ENCODE results near the gene PRKN.

The PRKN gene

DNA sequence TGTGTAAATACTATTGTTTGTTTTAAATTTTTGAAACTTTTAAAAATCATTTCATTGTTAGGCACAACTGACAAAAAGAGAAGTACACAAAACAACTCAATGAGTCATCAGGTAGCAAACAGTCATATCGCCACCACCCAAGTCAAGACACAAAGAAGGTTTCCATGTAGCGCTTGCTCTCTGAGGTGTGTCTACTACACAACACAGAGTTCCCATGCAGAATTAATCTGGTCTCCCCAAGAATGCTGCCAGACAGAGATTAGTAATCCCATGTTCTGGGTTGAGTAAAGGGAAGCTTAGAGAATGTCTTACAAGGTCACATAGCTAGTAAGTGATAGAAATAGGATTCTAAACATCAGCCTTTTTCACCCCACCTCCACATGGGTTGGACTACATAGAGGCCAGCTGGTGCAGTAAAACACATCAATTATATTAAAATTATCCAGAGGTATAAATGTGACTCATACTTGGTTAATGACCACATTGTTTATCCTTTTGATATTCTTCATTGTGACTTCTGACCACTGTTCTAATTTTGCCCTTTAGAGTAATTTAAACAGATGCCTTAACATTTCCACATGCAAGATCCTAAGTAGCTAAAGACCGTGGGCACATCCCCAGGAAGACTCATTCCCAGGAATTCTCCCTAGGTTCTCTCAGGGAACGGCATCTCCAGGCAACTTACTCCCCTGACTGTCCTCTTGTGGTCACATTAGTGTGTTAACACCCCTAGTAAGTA, 413.5 kb downstream of the PRKN start:
- Mint-ChIP-seq H3K9me3 (no peaks in the 10 kb centered on the region), H3K36me3 (ENCODE audit: low read depth) (no peaks in the 10 kb centered on the region), H3K27me3 (ENCODE audit: low read depth, poor library complexity) (no peaks in the 10 kb centered on the region), H3K4me3 (no peak overlapping the region), H3K27ac (no peak overlapping the region), H3K4me1 (no peaks in the 10 kb centered on the region)
- TF ChIP-seq CTCF (IDR thresholded peaks at IDR 0.05), result no peak
- DNase-seq, result no peak

DNA sequence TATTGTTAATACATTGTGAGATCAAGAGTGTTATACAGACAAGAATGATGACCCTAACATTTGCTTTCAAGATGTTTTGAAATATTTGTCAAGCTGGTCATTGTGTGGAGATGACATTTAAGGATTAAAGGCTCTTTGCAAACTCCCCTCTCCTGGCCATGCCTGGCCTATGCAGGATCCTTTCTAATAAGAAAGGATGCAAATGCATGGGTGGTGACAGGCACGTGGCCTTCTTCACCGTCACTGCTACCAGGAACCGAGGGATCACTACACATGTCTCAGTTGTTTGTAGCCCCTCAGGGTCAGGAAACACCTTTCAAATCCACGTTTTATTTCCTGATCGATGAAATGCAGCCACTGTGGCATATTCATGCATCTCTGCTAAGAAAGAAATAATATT, 419.7 kb downstream of the PRKN start:
- H3K4me1 Mint-ChIP-seq, result no peaks in the 10 kb centered on the region
- H3K9me3 Mint-ChIP-seq, result no peaks in the 10 kb centered on the region
- no peak overlapping the region for H3K4me3 Mint-ChIP-seq
- H3K36me3 Mint-ChIP-seq (ENCODE audit: low read depth), result no peaks in the 10 kb centered on the region
- H3K27ac Mint-ChIP-seq, result no peak overlapping the region
- H3K27me3 Mint-ChIP-seq (ENCODE audit: low read depth, poor library complexity), result peaks cover 3% of the 10 kb centered on the region
- no peak for DNase-seq
- no peak for TF ChIP-seq CTCF (IDR thresholded peaks at IDR 0.05)

DNA sequence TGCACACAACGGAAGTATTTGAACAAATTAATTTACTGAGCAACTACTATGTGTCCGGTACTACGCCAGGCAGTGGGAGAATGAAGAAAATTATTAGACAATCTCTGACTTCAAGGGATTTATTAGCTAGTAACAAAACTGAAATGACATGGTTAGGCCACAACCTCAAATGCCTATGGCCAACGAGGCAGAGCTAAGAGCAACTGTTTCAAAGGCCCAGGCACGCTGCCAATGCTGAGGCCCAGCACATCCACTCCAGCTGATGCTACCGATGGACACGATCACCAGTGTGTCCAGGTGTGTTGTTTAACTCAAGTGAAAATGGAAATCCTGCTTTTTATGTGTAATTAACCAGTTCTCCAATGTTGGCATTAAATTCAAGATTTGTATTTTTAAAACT, 420.9 kb downstream of the PRKN start:
- Mint-ChIP-seq H3K36me3 (ENCODE audit: low read depth) (no peaks in the 10 kb centered on the region), H3K4me1 (no peaks in the 10 kb centered on the region), H3K9me3 (no peaks in the 10 kb centered on the region), H3K27ac (no peak overlapping the region), H3K27me3 (ENCODE audit: low read depth, poor library complexity) (peaks cover 3% of the 10 kb centered on the region), H3K4me3 (no peak overlapping the region)
- no peak for DNase-seq
- no peak for TF ChIP-seq CTCF (IDR thresholded peaks at IDR 0.05)

DNA sequence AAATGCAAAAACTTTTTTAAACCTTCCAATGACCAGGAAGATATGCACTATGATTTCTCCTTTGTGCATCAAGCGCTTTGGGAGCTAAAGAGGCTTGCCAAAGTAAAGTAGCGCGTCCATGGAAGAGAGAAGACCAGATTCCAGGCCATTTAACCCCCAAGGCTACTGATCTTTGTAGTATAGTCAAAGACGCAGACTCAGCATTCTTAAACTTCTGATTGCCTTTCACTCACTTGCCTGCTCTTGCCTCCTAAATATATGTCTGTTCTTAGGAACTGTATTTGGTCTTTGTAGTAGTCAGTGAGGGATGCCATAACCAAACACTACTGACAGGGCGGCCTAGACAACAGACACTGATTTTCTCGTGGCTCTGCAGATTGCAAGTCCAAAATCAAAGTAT, 426.4 kb downstream of the PRKN start:
- Mint-ChIP-seq H3K27ac (no peak overlapping the region), H3K9me3 (no peaks in the 10 kb centered on the region), H3K36me3 (ENCODE audit: low read depth) (no peaks in the 10 kb centered on the region), H3K4me1 (no peaks in the 10 kb centered on the region), H3K27me3 (ENCODE audit: low read depth, poor library complexity) (no peaks in the 10 kb centered on the region), H3K4me3 (no peak overlapping the region)
- no peak for DNase-seq
- no peak for TF ChIP-seq CTCF (IDR thresholded peaks at IDR 0.05)

DNA sequence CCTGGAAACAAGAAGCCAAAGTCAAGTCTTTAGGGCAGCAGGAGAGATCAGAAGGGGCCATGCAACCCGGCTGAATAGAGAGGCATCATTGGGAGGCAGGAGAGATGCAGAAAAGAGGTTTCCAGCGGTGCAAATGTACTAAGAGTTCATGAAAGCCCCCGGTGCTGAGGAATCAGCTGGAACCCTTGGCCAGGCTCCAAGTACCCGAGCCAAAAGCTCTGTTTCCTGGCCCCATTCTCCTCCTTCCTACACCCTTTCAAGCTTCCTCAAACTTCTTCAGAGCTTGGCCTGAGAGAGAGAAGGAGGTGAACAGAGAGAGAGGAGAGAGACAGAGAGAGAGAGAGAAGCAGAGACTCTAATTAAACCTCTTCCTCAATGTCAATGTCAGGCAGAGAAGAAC, 433.5 kb downstream of the PRKN start:
- H3K36me3 Mint-ChIP-seq (ENCODE audit: low read depth), result no peaks in the 10 kb centered on the region
- TF ChIP-seq CTCF (IDR thresholded peaks at IDR 0.05), result no peak
- no peaks in the 10 kb centered on the region for H3K9me3 Mint-ChIP-seq
- no peak overlapping the region for H3K4me3 Mint-ChIP-seq
- peaks cover 8% of the 10 kb centered on the region for H3K27me3 Mint-ChIP-seq (ENCODE audit: low read depth, poor library complexity)
- H3K4me1 Mint-ChIP-seq, result peaks cover 7% of the 10 kb centered on the region
- no peak overlapping the region for H3K27ac Mint-ChIP-seq
- no peak for DNase-seq

GRCh38 chr6:162292915-162293314, 434.7 kb downstream of the PRKN start:
- H3K27ac Mint-ChIP-seq, result no peak overlapping the region
- H3K9me3 Mint-ChIP-seq, result no peaks in the 10 kb centered on the region
- H3K4me1 Mint-ChIP-seq, result peaks cover 15% of the 10 kb centered on the region
- peaks cover 8% of the 10 kb centered on the region for H3K27me3 Mint-ChIP-seq (ENCODE audit: low read depth, poor library complexity)
- TF ChIP-seq CTCF (IDR thresholded peaks at IDR 0.05), result no peak
- no peak for DNase-seq
- no peaks in the 10 kb centered on the region for H3K36me3 Mint-ChIP-seq (ENCODE audit: low read depth)
- no peak overlapping the region for H3K4me3 Mint-ChIP-seq

Data from nephron progenitor cell (in vitro differentiated cells).